SK-N-SH (cell line): ENCODE data around the gene CUX1. TPM values are rescaled to one million over a fixed set of nuclear protein-coding genes. Genes with fewer than 3 reads are reported as not detected.

Experiments used
- CTCF ChIA-PET: fragments of 300-600, 350-600 bp; formaldehyde crosslinking; extraction: SDS; loops from one replicate; lab custom pipeline; 2021; lab: Yijun Ruan, JAX
- POLR2A ChIA-PET: fragments of 350-600 bp; sonication (Branson Sonifier 250); formaldehyde crosslinking; extraction: SDS; loops from one replicate; lab custom pipeline; 2020; ENCODE audit warnings: antibody characterized with exemption, inconsistent platforms; lab: Yijun Ruan, JAX
- DNase-seq: peaks from one replicate; pipeline ENCODE4 v3.0.0; 2012
- H2AFZ ChIP-seq: fragments of 200-600 bp; sonication (generic); 2 replicates; pipeline ENCODE4 v1.8.1; 2016; ENCODE audit warnings: antibody characterized with exemption, mild to moderate bottlenecking, low read depth
- H3F3A ChIP-seq: fragments of 200-600 bp; sonication (generic); replicated peaks from 2 replicates; pipeline ENCODE3; 2016; ENCODE audit warnings: antibody characterized with exemption, mild to moderate bottlenecking; ENCODE audit not compliant: insufficient read depth
- H3K27ac ChIP-seq, 2 experiments: fragments of 200-500 bp in 1 of 2; fragments of 200-600 bp in 1 of 2; sonication (Bioruptor generic) in 1 of 2; sonication (generic), shearing (Covaris generic) in 1 of 2; 2 replicates each; pipeline versions ENCODE4 v1.5.1 to v1.6.1; 2014 to 2016; ENCODE audit warnings: low read depth in 2 of 2, inconsistent platforms in 1 of 2, low read length in 1 of 2, mild to moderate bottlenecking in 1 of 2, mixed read lengths in 1 of 2
- H3K27me3 ChIP-seq: fragments of 200-600 bp; sonication (generic), shearing (Covaris generic); 2 replicates; pipeline ENCODE4 v1.6.1; 2016; ENCODE audit warnings: mixed run types; ENCODE audit not compliant: insufficient read depth
- H3K36me3 ChIP-seq, 2 experiments: fragments of 200-500 bp in 1 of 2; fragments of 200-600 bp in 1 of 2; sonication (Bioruptor generic) in 1 of 2; sonication (generic) in 1 of 2; replicated peaks in 1 of 2; 2 replicates each; pipeline versions ENCODE3 to v1.5.1; 2014 to 2016; ENCODE audit warnings: low read length in 1 of 2, mild to moderate bottlenecking in 1 of 2; ENCODE audit not compliant: insufficient read depth in 2 of 2, control insufficient read depth in 1 of 2
- H3K4me1 ChIP-seq, 2 experiments: fragments of 200-500 bp in 1 of 2; fragments of 200-600 bp in 1 of 2; sonication (Bioruptor generic) in 1 of 2; sonication (generic), shearing (Covaris generic) in 1 of 2; 2 replicates each; pipeline versions ENCODE4 v1.5.1 to v1.6.1; 2014 to 2016; ENCODE audit warnings: low read depth in 1 of 2, low read length in 1 of 2, mixed run types in 1 of 2; ENCODE audit not compliant: insufficient read depth in 2 of 2, control insufficient read depth in 1 of 2
- H3K4me2 ChIP-seq: fragments of 200-600 bp; sonication (generic), shearing (Covaris generic); 2 replicates; pipeline ENCODE4 v1.6.1; 2017; ENCODE audit warnings: mixed run types
- H3K4me3 ChIP-seq, 2 experiments: fragments of 200-500 bp in 1 of 2; fragments of 200-600 bp in 1 of 2; sonication (Bioruptor generic) in 1 of 2; sonication (generic), shearing (Covaris generic) in 1 of 2; 2 replicates each; pipeline versions ENCODE4 v1.5.1 to v1.8.1; 2014 to 2016; ENCODE audit warnings: low read depth in 2 of 2, inconsistent platforms in 1 of 2, low read length in 1 of 2, mild to moderate bottlenecking in 1 of 2, mixed read lengths in 1 of 2, moderate library complexity in 1 of 2
- H3K79me2 ChIP-seq: fragments of 200-600 bp; sonication (generic); 2 replicates; pipeline ENCODE4 v1.8.1; 2017; ENCODE audit warnings: mild to moderate bottlenecking; ENCODE audit not compliant: insufficient read depth
- H3K9ac ChIP-seq: fragments of 200-600 bp; sonication (generic); 2 replicates; pipeline ENCODE4 v1.6.1; 2017; ENCODE audit warnings: mixed run types
- H3K9me2 ChIP-seq: fragments of 200-600 bp; sonication (generic); 2 replicates; pipeline ENCODE4 v1.6.1; 2017; ENCODE audit warnings: mixed run types
- H3K9me3 ChIP-seq: fragments of 200-600 bp; sonication (generic); 2 replicates; pipeline ENCODE4 v1.6.1; 2017; ENCODE audit warnings: mixed run types, mild to moderate bottlenecking, moderate library complexity
- H4K20me1 ChIP-seq: fragments of 200-600 bp; sonication (generic); 2 replicates; pipeline ENCODE4 v1.6.1; 2017; ENCODE audit warnings: mild to moderate bottlenecking, mixed run types; ENCODE audit not compliant: insufficient read depth
- CHD2 ChIP-seq: fragments of 150-350 bp; IDR thresholded peaks from 2 replicates; pipeline ENCODE4 v1.6.1; 2018; ENCODE audit warnings: low read length; ENCODE audit not compliant: partially characterized antibody
- EP300 ChIP-seq, 2 experiments: IDR thresholded peaks; 2 replicates each; pipeline versions ENCODE4 v1.4.0 to v1.6.1; 2012; ENCODE audit warnings: borderline replicate concordance in 1 of 2, low read depth in 1 of 2, low read length in 1 of 2
- FOSL2 ChIP-seq: IDR thresholded peaks from 2 replicates; pipeline ENCODE4 v1.4.0; 2012; ENCODE audit warnings: low read depth, mild to moderate bottlenecking, moderate library complexity, borderline replicate concordance
- FOXM1 ChIP-seq: IDR thresholded peaks from 2 replicates; pipeline ENCODE4 v1.4.0; 2012; ENCODE audit warnings: low read depth, mild to moderate bottlenecking
- GABPA ChIP-seq: IDR thresholded peaks from 2 replicates; pipeline ENCODE4 v1.4.0; 2012; ENCODE audit warnings: low read depth, mild to moderate bottlenecking
- GATA2 ChIP-seq: sonication (generic); formaldehyde crosslinking; IDR thresholded peaks from 2 replicates; pipeline ENCODE4 v1.5.0; 2020; ENCODE audit warnings: mild to moderate bottlenecking, missing genetic modification reagents
- IRF3 ChIP-seq: fragments of 150-350 bp; IDR thresholded peaks from 2 replicates; pipeline ENCODE4 v1.6.1; 2016; ENCODE audit warnings: mild to moderate bottlenecking, low read depth, low read length
- JUND ChIP-seq: IDR thresholded peaks from 2 replicates; pipeline ENCODE4 v1.4.0; 2012
- NFIC ChIP-seq: IDR thresholded peaks from 2 replicates; pipeline ENCODE4 v1.4.0; 2012; ENCODE audit warnings: borderline replicate concordance
- NRF1 ChIP-seq: IDR thresholded peaks from 2 replicates; pipeline ENCODE4 v1.6.1; 2012; ENCODE audit warnings: low read depth, mild to moderate bottlenecking, low read length
- PBX3 ChIP-seq: IDR thresholded peaks from 2 replicates; pipeline ENCODE4; 2012
- RCOR1 ChIP-seq: fragments of 150-350 bp; IDR thresholded peaks from 2 replicates; pipeline ENCODE4 v1.6.1; 2017; ENCODE audit warnings: antibody characterized with exemption, low read length
- REST ChIP-seq: IDR thresholded peaks from 2 replicates; pipeline ENCODE4 v1.6.1; 2012; ENCODE audit warnings: mild to moderate bottlenecking, low read depth, low read length, moderate library complexity
- RFX5 ChIP-seq: IDR thresholded peaks from 2 replicates; pipeline ENCODE4 v1.6.1; 2012; ENCODE audit warnings: mild to moderate bottlenecking, improper control_type of control experiment, low read length
- RXRA ChIP-seq: IDR thresholded peaks from 2 replicates; pipeline ENCODE4 v1.4.0; 2012; ENCODE audit warnings: low read depth, mild to moderate bottlenecking, borderline replicate concordance
- SIN3A ChIP-seq: IDR thresholded peaks from 2 replicates; pipeline ENCODE4 v1.6.1; 2012; ENCODE audit warnings: low read depth, mild to moderate bottlenecking, low read length, moderate library complexity, borderline replicate concordance
- SMC3 ChIP-seq: IDR thresholded peaks from 2 replicates; pipeline ENCODE4 v1.6.1; 2012; ENCODE audit warnings: low read depth, low read length, improper control_type of control experiment
- TAF1 ChIP-seq: IDR thresholded peaks from 2 replicates; pipeline ENCODE4 v1.6.1; 2012; ENCODE audit warnings: low read depth, mild to moderate bottlenecking, low read length, moderate library complexity, borderline replicate concordance
- USF2 ChIP-seq: fragments of 150-350 bp; IDR thresholded peaks from 2 replicates; pipeline ENCODE4 v1.6.1; 2017; ENCODE audit warnings: antibody characterized with exemption, low read length, low read depth, borderline replicate concordance
- YY1 ChIP-seq: IDR thresholded peaks from 2 replicates; pipeline ENCODE4 v1.4.0; 2012; ENCODE audit warnings: low read depth, mild to moderate bottlenecking
- WGBS: methylation state at CpG from one replicate; pipeline ENCODE4 v1.1.6; 2017; ENCODE audit warnings: low lambda C conversion rate; 5-methylcytosine and 5-hydroxymethylcytosine counted together
- polyA plus RNA-seq, 3 experiments: library from polyadenylated mRNA; depleted of rRNA; stranded (reverse); fragments of >200 nt; gene quantifications; 2 replicates each; pipeline ENCODE4 v1.2.3, GENCODE V29; 2012

Gene CUX1
- polyA plus RNA-seq, 1 of the 3 experiments (the other 2 are of a cell fraction), result 68.6 TPM

- H4K20me1 ChIP-seq, result no peaks in the 10 kb centered on the region
- H3K9me2 ChIP-seq, result no peaks in the 10 kb centered on the region
- no peak for TF ChIP-seq GABPA
- H3K4me1 ChIP-seq, result peaks cover 11 to 12% of the 10 kb centered on the region in 2 experiments; a peak in 3 of 4 replicates
- peaks cover 9% of the 10 kb centered on the region for H3F3A ChIP-seq
- CTCF ChIA-PET, result no interaction called here
- H3K9ac ChIP-seq, result no peak overlapping the region
- no peak overlapping the region for H3K4me3 ChIP-seq
- peaks cover 9% of the 10 kb centered on the region; the same call in 1 of the 2 replicates for H3K79me2 ChIP-seq
- DNase-seq, result no peak
- no peak overlapping the region for H2AFZ ChIP-seq
- H3K4me2 ChIP-seq, result no peak overlapping the region
- H3K27ac ChIP-seq, result no peak overlapping the region
- H3K9me3 ChIP-seq, result no peaks in the 10 kb centered on the region
- peaks cover 10 to 44% of the 10 kb centered on the region in 2 experiments for H3K36me3 ChIP-seq
- WGBS, result 90% methylated on average over 15 of the region's 15 CpGs
- POLR2A ChIA-PET, result no interaction called here
- H3K27me3 ChIP-seq, result no peaks in the 10 kb centered on the region
These were observed 298.5 kb downstream of the CUX1 start for GRCh38 chr7:102115931-102116330.

GRCh38 chr7:102117743-102118142, 300.3 kb downstream of the CUX1 start:
- H3K4me2 ChIP-seq, result peak overlapping the region; percentile 23
- WGBS, result 24% methylated on average over 5 of the region's 6 CpGs
- H3K27ac ChIP-seq, result peak overlapping the region; percentile 5 to 92; a peak in 2 of 4 replicates
- H3F3A ChIP-seq, result peaks cover 9% of the 10 kb centered on the region
- H3K79me2 ChIP-seq, result peaks cover 12% of the 10 kb centered on the region
- no peak overlapping the region for H3K4me3 ChIP-seq
- CTCF ChIA-PET, result no interaction called here
- peak overlapping the region; percentile 59; the same call in 1 of the 2 replicates for H3K9ac ChIP-seq
- H3K4me1 ChIP-seq, result peaks cover 16 to 26% of the 10 kb centered on the region in 2 experiments; a peak in 3 of 4 replicates
- peaks cover 10 to 32% of the 10 kb centered on the region in 2 experiments for H3K36me3 ChIP-seq
- H3K27me3 ChIP-seq, result no peaks in the 10 kb centered on the region
- DNase-seq, result peak; percentile 45
- H3K9me2 ChIP-seq, result no peaks in the 10 kb centered on the region
- POLR2A ChIA-PET, result no interaction called here
- no peaks in the 10 kb centered on the region for H4K20me1 ChIP-seq
- peak overlapping the region; percentile 43; the same call in 1 of the 2 replicates for H2AFZ ChIP-seq
- H3K9me3 ChIP-seq, result no peaks in the 10 kb centered on the region
- TF ChIP-seq SMC3 (no peak), YY1 (no peak), RXRA (no peak), FOSL2 (peak; percentile 72; the same call in 1 of the 2 replicates), NFIC (peak; percentile 46; the same call in 1 of the 2 replicates), GATA2 (CRISPR knock-in tag) (no peak), REST (no peak), USF2 (no peak), CHD2 (no peak), RFX5 (no peak), TAF1 (no peak), RCOR1 (no peak), NRF1 (no peak), SIN3A (peak; percentile 52; the same call in 1 of the 2 replicates), EP300 (IDR thresholded peaks at IDR 0.05; ENCODE audit: borderline replicate concordance in 1 of 2, low read depth in 1 of 2, low read length in 1 of 2) (no peak; a peak in 1 of 4 replicates), FOXM1 (no peak), GABPA (no peak), IRF3 (no peak), JUND (peak; percentile 58), PBX3 (peak; percentile 45; the same call in 1 of the 2 replicates)
